Measurements from ENCODE around the gene RAP1GAP. TPM values are rescaled to one million over a fixed set of nuclear protein-coding genes. Genes with fewer than 3 reads are reported as not detected.

RAP1GAP gene
- total RNA-seq, 1 experiment from 2014 or later: 7.2 TPM

GRCh38 chr1:21625390-21626190, 43.6 kb downstream of the RAP1GAP start:
- no peaks in the 10 kb centered on the region for H3K9me3 Mint-ChIP-seq (ENCODE audit: unreplicated experiment)
- no peaks in the 10 kb centered on the region for H3K36me3 Mint-ChIP-seq (ENCODE audit: insufficient read depth, unreplicated experiment)
- peaks cover 10% of the 10 kb centered on the region for H3K4me1 Mint-ChIP-seq (ENCODE audit: low read depth, unreplicated experiment)
- no peak overlapping the region for H3K4me3 ChIP-seq (ENCODE audit: low read depth, low read length)
- BruUV-seq (replicated peaks): no TSS peak
- intact Hi-C loops (cut with micrococcal nuclease; ENCODE audit: unreplicated experiment): no loop called here
- H3K27me3 ChIP-seq (replicated peaks; ENCODE audit: control insufficient read depth, insufficient read depth, low read length): no peaks in the 10 kb centered on the region
- peaks cover 15% of the 10 kb centered on the region for H3K4me1 ChIP-seq
- H3K4me3 Mint-ChIP-seq (ENCODE audit: unreplicated experiment): no peak overlapping the region
- H3K27me3 Mint-ChIP-seq (ENCODE audit: insufficient read depth, unreplicated experiment): no peaks in the 10 kb centered on the region
- H3K36me3 ChIP-seq (ENCODE audit: control insufficient read depth, insufficient read depth, low read length): no peaks in the 10 kb centered on the region
- H3K27ac Mint-ChIP-seq (ENCODE audit: unreplicated experiment): no peak overlapping the region
- no peak for TF ChIP-seq CTCF (IDR thresholded peaks at IDR 0.05; ENCODE audit: insufficient read depth in 1 of 2, low read depth in 1 of 2, low read length in 1 of 2, severe bottlenecking in 1 of 2, unreplicated experiment in 1 of 2)
- DNase-seq: no peak
- POLR2A ChIA-PET: no interaction called here
- no peaks in the 10 kb centered on the region for H3K9me3 ChIP-seq
- CTCF ChIA-PET: no interaction called here

DNA sequence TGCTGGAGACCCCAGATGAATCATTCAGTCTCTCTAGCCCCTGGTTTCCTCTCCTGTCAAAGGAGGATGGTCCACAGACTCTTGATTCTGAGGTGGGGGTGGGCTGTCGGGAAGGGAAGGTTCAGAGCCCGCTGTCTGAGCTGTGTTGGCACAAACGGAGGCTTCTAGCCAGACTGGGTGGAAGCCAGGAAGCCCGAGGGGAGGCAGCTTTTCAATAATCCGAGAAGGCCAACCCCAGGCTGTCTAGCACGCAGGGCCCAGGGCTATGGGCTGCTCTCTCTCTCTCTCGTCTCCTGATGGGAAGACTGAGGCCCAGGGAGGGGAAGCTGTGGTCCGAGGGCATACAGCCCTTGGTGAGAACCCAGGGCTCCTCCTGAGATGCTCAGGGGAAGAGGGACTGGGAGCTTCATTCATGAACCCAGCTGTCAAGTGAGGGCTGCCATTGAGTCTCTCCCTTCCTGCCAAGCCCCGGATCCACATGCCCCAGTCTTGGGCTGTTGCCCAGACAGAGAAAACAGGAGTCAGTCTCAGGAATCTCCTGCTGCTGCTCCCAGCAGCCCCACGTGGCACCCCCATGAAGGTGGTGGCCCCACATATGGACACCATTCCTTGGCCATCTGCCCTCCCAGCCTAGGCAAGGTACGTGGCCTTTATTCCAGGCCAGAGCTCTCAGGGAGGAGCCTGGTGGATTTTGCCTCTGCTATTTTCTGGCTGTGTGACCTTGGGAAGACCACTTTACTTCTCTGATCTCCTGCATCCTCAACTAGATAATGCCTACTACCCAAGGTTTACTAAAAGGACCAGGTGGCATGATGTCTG, 44.4 kb downstream of the RAP1GAP start:
- no peaks in the 10 kb centered on the region for H3K9me3 ChIP-seq
- no peak for DNase-seq
- no peaks in the 10 kb centered on the region for H3K27me3 ChIP-seq (replicated peaks; ENCODE audit: control insufficient read depth, insufficient read depth, low read length)
- Mint-ChIP-seq H3K4me1 (ENCODE audit: low read depth, unreplicated experiment) (peaks cover 10% of the 10 kb centered on the region), H3K4me3 (ENCODE audit: unreplicated experiment) (no peak overlapping the region), H3K27ac (ENCODE audit: unreplicated experiment) (no peak overlapping the region), H3K36me3 (ENCODE audit: insufficient read depth, unreplicated experiment) (no peaks in the 10 kb centered on the region), H3K27me3 (ENCODE audit: insufficient read depth, unreplicated experiment) (no peaks in the 10 kb centered on the region), H3K9me3 (ENCODE audit: unreplicated experiment) (no peaks in the 10 kb centered on the region)
- ChIA-PET CTCF (no interaction called here), POLR2A (no interaction called here)
- BruUV-seq (replicated peaks): no TSS peak
- H3K4me3 ChIP-seq (ENCODE audit: low read depth, low read length): no peak overlapping the region
- no peak for TF ChIP-seq CTCF (IDR thresholded peaks at IDR 0.05; ENCODE audit: insufficient read depth in 1 of 2, low read depth in 1 of 2, low read length in 1 of 2, severe bottlenecking in 1 of 2, unreplicated experiment in 1 of 2)
- intact Hi-C loops (cut with micrococcal nuclease; ENCODE audit: unreplicated experiment): no loop called here
- H3K4me1 ChIP-seq: peaks cover 15% of the 10 kb centered on the region
- H3K36me3 ChIP-seq (ENCODE audit: control insufficient read depth, insufficient read depth, low read length): no peaks in the 10 kb centered on the region

DNA sequence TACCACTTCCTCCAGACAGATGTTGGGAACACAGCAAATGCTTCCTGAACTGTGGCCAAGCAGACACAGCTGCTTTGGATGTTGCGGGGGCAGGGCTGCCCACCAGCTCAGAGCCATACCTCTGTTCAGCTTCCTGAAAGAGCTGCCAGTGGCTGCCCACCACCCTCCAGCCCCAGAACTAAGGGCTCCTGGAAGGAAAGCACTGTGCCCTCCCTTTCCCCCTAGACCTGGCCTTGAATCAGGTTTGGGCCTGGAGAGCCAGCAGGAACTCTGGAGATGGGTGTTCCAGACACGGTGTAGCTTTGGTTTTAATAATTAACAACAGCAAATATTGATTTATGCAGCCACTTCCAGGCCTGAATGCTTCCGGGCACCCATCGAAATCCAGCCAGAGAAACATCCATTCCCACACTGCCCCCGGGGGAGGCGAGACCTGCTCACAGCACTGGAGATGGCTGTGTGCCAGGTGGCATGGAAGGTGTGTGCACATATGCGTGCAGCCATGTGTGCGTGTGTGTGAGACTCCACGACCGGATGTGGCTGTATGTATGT, 45.7 kb downstream of the RAP1GAP start:
- no peak for TF ChIP-seq CTCF (IDR thresholded peaks at IDR 0.05; ENCODE audit: insufficient read depth in 1 of 2, low read depth in 1 of 2, low read length in 1 of 2, severe bottlenecking in 1 of 2, unreplicated experiment in 1 of 2)
- BruUV-seq (replicated peaks): no TSS peak

More for the DNA sequence above, 45.7 kb downstream of the RAP1GAP start:
- H3K9me3 ChIP-seq: no peaks in the 10 kb centered on the region
- no peaks in the 10 kb centered on the region for H3K36me3 ChIP-seq (ENCODE audit: control insufficient read depth, insufficient read depth, low read length)
- Mint-ChIP-seq H3K4me1 (ENCODE audit: low read depth, unreplicated experiment) (peaks cover 10% of the 10 kb centered on the region), H3K27me3 (ENCODE audit: insufficient read depth, unreplicated experiment) (no peaks in the 10 kb centered on the region), H3K9me3 (ENCODE audit: unreplicated experiment) (no peaks in the 10 kb centered on the region), H3K27ac (ENCODE audit: unreplicated experiment) (peak overlapping the region; percentile 50), H3K4me3 (ENCODE audit: unreplicated experiment) (peak overlapping the region; percentile 68), H3K36me3 (ENCODE audit: insufficient read depth, unreplicated experiment) (no peaks in the 10 kb centered on the region)
- H3K4me1 ChIP-seq: peaks cover 15% of the 10 kb centered on the region
- POLR2A ChIA-PET: no interaction called here
- no peaks in the 10 kb centered on the region for H3K27me3 ChIP-seq (replicated peaks; ENCODE audit: control insufficient read depth, insufficient read depth, low read length)
- intact Hi-C loops (cut with micrococcal nuclease; ENCODE audit: unreplicated experiment): no loop called here
- DNase-seq: peak; percentile 24 to 51
- H3K4me3 ChIP-seq (ENCODE audit: low read depth, low read length): no peak overlapping the region
- CTCF ChIA-PET: interaction anchor here (1.5 kb wide), 1 partner anchor 8 kb away, joined by 5 read pairs; no protein-coding TSS in a partner anchor
